Stomach smooth muscle (tissue), 2 donors: Measurements from ENCODE around the gene SLC38A10.

ENCODE experiments used
- H3K27ac ChIP-seq: one replicate; pipeline ENCODE4 v1.7.0; 2013; ENCODE audit warnings: mild to moderate bottlenecking, low read length, inconsistent platforms
- H3K27me3 ChIP-seq, 2 donors: one replicate each; pipeline ENCODE4 v1.7.0; 2013; ENCODE audit warnings: low read length in 2 of 2; ENCODE audit not compliant: insufficient read depth in 2 of 2, control insufficient read depth in 1 of 2
- H3K36me3 ChIP-seq, 2 donors: one replicate each; pipeline ENCODE4 v1.7.0; 2013; ENCODE audit warnings: low read length in 2 of 2; ENCODE audit not compliant: control insufficient read depth in 2 of 2, insufficient read depth in 2 of 2
- H3K4me1 ChIP-seq: one replicate; pipeline ENCODE4 v1.7.0; 2013; ENCODE audit warnings: low read length; ENCODE audit not compliant: control insufficient read depth, insufficient read depth
- H3K4me3 ChIP-seq, 2 donors: one replicate each; pipeline ENCODE4 v1.7.0; 2013; ENCODE audit warnings: low read length in 2 of 2
- H3K9ac ChIP-seq, 2 donors: one replicate each; pipeline ENCODE4 v1.7.0; 2013; ENCODE audit warnings: low read length in 2 of 2, mild to moderate bottlenecking in 1 of 2
- H3K9me3 ChIP-seq, 2 donors: one replicate each; pipeline ENCODE4 v1.7.0; 2013; ENCODE audit warnings: low read length in 2 of 2; ENCODE audit not compliant: control insufficient read depth in 2 of 2
- donor health status: healthy.
- donor health status: Pancreatic carcinoma.

SLC38A10 gene

DNA sequence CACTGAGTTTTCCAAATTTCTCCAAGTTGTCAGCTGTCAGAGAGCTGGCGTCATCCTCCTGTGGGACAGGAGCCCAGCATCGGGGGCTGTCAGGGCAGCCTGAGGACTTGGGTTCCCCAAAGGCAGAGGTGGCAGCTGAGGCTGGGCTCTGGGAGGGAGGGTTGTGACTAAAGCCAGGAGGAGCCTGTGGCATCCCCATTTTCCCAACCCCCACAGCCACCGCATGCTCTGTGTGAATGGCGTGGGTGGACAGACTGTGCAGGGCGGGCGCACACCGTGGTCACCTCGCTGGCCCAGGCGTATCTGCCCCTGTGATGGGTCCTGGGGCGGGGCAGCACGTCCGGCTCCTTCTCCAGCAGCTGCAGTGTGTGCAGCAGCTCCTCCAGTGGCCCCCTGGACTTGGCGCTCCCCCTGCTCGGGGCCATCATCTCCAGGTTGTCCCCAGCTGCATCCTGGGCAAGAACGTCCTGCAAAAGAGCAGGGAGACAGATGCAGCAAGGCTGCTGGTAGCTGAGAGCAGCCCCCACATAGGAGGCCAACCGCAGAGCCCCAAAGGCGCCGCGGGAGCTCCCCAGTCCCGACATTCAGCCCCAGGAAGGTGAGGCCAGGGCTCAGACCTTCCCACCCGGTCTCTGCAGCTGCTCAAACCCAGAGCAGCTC is 97.1 kb downstream of the SLC38A10 start:
- H3K27ac ChIP-seq: no peak overlapping the region
- no peaks in the 10 kb centered on the region for H3K27me3 ChIP-seq
- H3K9me3 ChIP-seq: no peaks in the 10 kb centered on the region
- H3K4me3 ChIP-seq: no peak overlapping the region
- H3K4me1 ChIP-seq: peaks cover 22% of the 10 kb centered on the region
- no peaks in the 10 kb centered on the region for H3K36me3 ChIP-seq
- H3K9ac ChIP-seq: no peak overlapping the region

DNA sequence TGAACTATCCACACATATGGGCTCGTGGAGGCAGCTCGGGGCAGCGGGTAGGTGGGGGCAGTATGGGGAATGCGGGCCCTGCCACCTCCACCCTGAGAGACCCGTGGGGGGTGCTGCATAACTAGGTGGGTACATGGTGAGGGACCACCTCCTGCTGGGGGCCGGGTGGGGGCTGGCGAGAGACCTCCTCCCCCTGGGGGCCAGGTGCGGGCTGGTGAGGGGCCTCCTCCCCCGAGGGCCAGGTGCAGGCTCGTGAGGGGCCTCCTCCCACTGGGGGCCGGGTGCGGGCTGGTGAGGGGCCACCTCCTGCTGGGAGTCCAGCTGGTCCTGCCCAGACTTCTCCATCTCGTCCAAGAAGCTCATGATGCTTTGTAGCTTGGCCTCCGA is 97.7 kb downstream of the SLC38A10 start:
- no peak overlapping the region for H3K27ac ChIP-seq
- no peaks in the 10 kb centered on the region for H3K9me3 ChIP-seq
- H3K9ac ChIP-seq: no peak overlapping the region
- H3K27me3 ChIP-seq: no peaks in the 10 kb centered on the region
- H3K36me3 ChIP-seq: no peaks in the 10 kb centered on the region
- H3K4me1 ChIP-seq: peaks cover 22% of the 10 kb centered on the region
- no peak overlapping the region for H3K4me3 ChIP-seq

DNA sequence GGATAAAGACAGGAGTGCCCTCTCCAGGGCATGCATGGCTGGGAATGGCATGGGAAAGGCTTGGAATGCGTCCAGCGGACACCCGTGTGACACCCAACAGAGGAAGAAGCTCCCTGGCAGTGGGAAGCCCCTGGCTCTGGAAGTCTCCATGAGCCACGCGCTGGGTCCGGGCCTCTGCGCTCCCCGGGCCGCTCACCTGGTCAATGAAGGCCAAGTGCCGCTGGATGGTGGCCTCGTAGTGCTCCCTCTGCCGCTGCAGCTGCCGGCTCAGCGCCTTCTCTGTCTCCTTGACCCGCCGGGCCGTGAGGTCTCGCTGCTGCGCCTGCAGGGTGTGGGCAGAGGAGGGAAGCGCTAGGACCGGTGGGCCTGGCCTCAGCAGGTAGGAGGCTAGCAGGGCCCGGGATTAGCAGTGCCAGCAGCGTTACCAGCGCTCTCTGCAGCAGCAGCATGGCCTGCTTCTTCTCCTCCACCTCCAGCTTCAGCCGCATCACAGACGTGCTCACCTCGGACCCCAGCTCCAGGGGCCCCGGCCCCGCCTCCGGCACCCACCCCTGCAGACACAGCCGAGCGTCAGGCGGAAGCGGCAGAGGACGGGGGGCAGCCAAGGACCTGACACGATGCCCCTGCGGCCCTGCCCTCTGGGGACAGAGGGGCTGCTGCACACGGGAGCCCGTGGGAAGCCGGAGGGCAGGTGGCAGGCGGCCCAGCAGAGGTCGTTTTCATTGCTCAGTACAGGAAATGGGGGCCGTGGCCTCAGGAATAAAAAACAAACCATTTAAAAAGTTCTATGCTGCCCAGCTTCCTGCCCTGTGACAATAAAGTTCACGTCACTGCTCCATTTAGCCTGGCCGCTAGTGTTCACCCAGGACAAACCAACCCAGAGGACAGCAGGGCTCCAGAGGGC is 98.3 kb downstream of the SLC38A10 start:
- no peaks in the 10 kb centered on the region for H3K27me3 ChIP-seq
- H3K9me3 ChIP-seq: no peaks in the 10 kb centered on the region
- H3K27ac ChIP-seq: no peak overlapping the region
- peaks cover 22% of the 10 kb centered on the region for H3K4me1 ChIP-seq
- H3K9ac ChIP-seq: no peak overlapping the region
- H3K36me3 ChIP-seq: no peaks in the 10 kb centered on the region
- H3K4me3 ChIP-seq: no peak overlapping the region

DNA sequence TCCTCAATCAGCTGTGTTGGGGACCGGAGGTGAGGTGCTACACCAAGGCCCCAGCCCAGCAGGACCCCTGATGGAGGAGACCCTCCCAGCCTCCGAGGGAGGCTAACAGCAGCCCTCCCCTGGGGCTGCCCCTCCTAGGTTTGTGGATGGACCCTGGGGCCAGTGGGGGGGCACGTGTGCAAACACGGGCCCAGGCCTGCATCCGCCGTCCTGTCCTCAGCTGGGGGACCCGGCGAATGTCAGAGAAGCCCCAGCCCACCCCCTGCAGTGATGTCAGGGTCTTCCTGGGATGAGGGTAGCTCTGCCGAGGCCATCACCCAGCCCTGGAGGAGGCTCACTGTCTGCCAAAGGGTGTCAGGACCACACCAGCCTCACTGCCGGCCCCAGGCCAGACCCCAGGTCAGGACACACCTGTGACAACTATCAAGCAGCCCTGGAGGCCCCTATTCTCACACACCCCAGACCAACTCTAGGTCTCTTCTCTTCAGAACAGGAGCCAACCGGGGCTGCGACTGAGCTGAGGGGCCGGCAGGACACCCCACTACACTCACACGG is 99.1 kb downstream of the SLC38A10 start:
- no peak overlapping the region for H3K9ac ChIP-seq
- no peaks in the 10 kb centered on the region for H3K27me3 ChIP-seq
- H3K27ac ChIP-seq: no peak overlapping the region
- peaks cover 22% of the 10 kb centered on the region for H3K4me1 ChIP-seq
- no peaks in the 10 kb centered on the region for H3K36me3 ChIP-seq
- H3K4me3 ChIP-seq: no peak overlapping the region
- no peaks in the 10 kb centered on the region for H3K9me3 ChIP-seq
